CD4-positive, alpha-beta T cell (primary cell): ENCODE results near the gene ABCC11. TPM values are rescaled to one million over a fixed set of nuclear protein-coding genes. Genes with fewer than 3 reads are reported as not detected.

Source experiments
- ATAC-seq: fragments of 200-7000 bp; cut with Tn5 transposase; one replicate; pipeline ENCODE4 v1.10.0; 2022; ENCODE audit warnings: mild to moderate bottlenecking; ENCODE audit not compliant: poor library complexity
- CTCF ChIA-PET: fragments of 350-600 bp; sonication (Branson Sonifier 250); formaldehyde crosslinking; loops from one replicate; lab custom pipeline; 2021; ENCODE audit warnings: antibody characterized with exemption, inconsistent platforms; lab: Charles Lee
- POLR2A ChIA-PET: fragments of 350-600 bp; sonication (Branson Sonifier 250); formaldehyde crosslinking; loops from one replicate; lab custom pipeline; 2021; ENCODE audit warnings: antibody characterized with exemption, inconsistent platforms; lab: Charles Lee
- DNase-seq, 14 experiments: peaks; one replicate each; pipeline ENCODE4 v3.0.0-alpha.2; 2013 to 2020; ENCODE audit warnings: mixed read lengths in 2 of 14
- H3K27ac ChIP-seq, 2 donors: one replicate each; pipeline versions ENCODE4 v1.5.1 to v1.7.0; 2013; ENCODE audit warnings: low read length in 2 of 2, low read depth in 1 of 2, mild to moderate bottlenecking in 1 of 2
- H3K27me3 ChIP-seq, 2 experiments: 1 replicate in 1 of 2; 2 replicates in 1 of 2; pipeline versions ENCODE4 v1.6.1 to v1.7.0; 2013; ENCODE audit warnings: low read length in 2 of 2, control low read depth in 1 of 2, mild to moderate bottlenecking in 1 of 2, moderate library complexity in 1 of 2; ENCODE audit not compliant: insufficient read depth in 2 of 2, control insufficient read depth in 1 of 2
- H3K36me3 ChIP-seq: one replicate; pipeline ENCODE4 v1.6.1; 2013; ENCODE audit warnings: low read length, control low read depth; ENCODE audit not compliant: insufficient read depth
- H3K4me1 ChIP-seq: one replicate; pipeline ENCODE4 v1.6.1; 2013; ENCODE audit warnings: low read length, control low read depth; ENCODE audit not compliant: insufficient read depth
- H3K4me3 ChIP-seq: one replicate; pipeline ENCODE4 v1.5.1; 2013; ENCODE audit warnings: mild to moderate bottlenecking, low read length, moderate library complexity
- H3K9me3 ChIP-seq, 2 experiments: 1 replicate in 1 of 2; 2 replicates in 1 of 2; pipeline versions ENCODE4 v1.6.1 to v1.7.0; 2013; ENCODE audit warnings: low read length in 2 of 2, mild to moderate bottlenecking in 2 of 2, control low read depth in 1 of 2, moderate library complexity in 1 of 2; ENCODE audit not compliant: control insufficient read depth in 1 of 2, insufficient read depth in 1 of 2
- H3K27ac Mint-ChIP-seq: one replicate; pipeline ENCODE4 v1.8.0; 2020; ENCODE audit warnings: mixed read lengths
- H3K27me3 Mint-ChIP-seq: one replicate; pipeline ENCODE4 v1.8.0; 2021; ENCODE audit warnings: mixed read lengths
- H3K36me3 Mint-ChIP-seq: one replicate; pipeline ENCODE4 v1.8.0; 2021; ENCODE audit warnings: low read depth, mixed read lengths
- H3K4me1 Mint-ChIP-seq: one replicate; pipeline ENCODE4 v1.8.0; 2021; ENCODE audit warnings: low read depth, mixed read lengths
- H3K4me3 Mint-ChIP-seq: one replicate; pipeline ENCODE4 v1.8.0; 2020; ENCODE audit warnings: mild to moderate bottlenecking, mixed read lengths
- H3K9me3 Mint-ChIP-seq: one replicate; pipeline ENCODE4 v1.8.0; 2020; ENCODE audit warnings: mixed read lengths
- CTCF ChIP-seq: fragments of 200-600 bp; IDR thresholded peaks from one replicate; pipeline ENCODE4 v1.8.0; 2022; ENCODE audit warnings: antibody characterized with exemption, mild to moderate bottlenecking
- intact Hi-C, 2 experiments: fragments of 100-400 bp; cut with DNase I in 1 of 2; cut with micrococcal nuclease in 1 of 2; formaldehyde crosslinking; loops; one replicate each; pipeline versions ENCODE4 v1.15.1 to v1.9.0; 2023 to 2025; cut with DNase I, micrococcal nuclease
- total RNA-seq, 174 experiments: library from RNA in 2 of 174; stranded (reverse) in 2 of 174; gene quantifications; one replicate each; pipeline ENCODE4 v1.2.3 and lab custom pipeline; 2021 to 2026

The ABCC11 gene
- total RNA-seq, 2 experiments from 2014 or later, result 0.08 TPM; not detected in 1

- Mint-ChIP-seq H3K27ac (no peak overlapping the region), H3K36me3 (no peaks in the 10 kb centered on the region), H3K27me3 (no peaks in the 10 kb centered on the region), H3K4me1 (no peaks in the 10 kb centered on the region), H3K9me3 (no peaks in the 10 kb centered on the region), H3K4me3 (no peak overlapping the region)
- H3K36me3 ChIP-seq, result no peaks in the 10 kb centered on the region
- H3K27me3 ChIP-seq, result no peaks in the 10 kb centered on the region
- CTCF ChIA-PET, result no interaction called here
- H3K9me3 ChIP-seq, result no peaks in the 10 kb centered on the region
- POLR2A ChIA-PET, result no interaction called here
- H3K27ac ChIP-seq, result no peak overlapping the region
- no peak for TF ChIP-seq CTCF
- intact Hi-C loops, result no loop called here
- ATAC-seq, result no peak
- no peak overlapping the region for H3K4me3 ChIP-seq
- no peaks in the 10 kb centered on the region for H3K4me1 ChIP-seq
- no peak for DNase-seq
Measured at GRCh38 chr16:48217708-48218107, 29.6 kb downstream of the ABCC11 start.

- no peak for TF ChIP-seq CTCF
- CTCF ChIA-PET, result no interaction called here
- H3K27me3 ChIP-seq, result no peaks in the 10 kb centered on the region
- H3K4me1 Mint-ChIP-seq, result no peaks in the 10 kb centered on the region
- H3K9me3 Mint-ChIP-seq, result no peaks in the 10 kb centered on the region
- H3K4me1 ChIP-seq, result no peaks in the 10 kb centered on the region
- H3K36me3 ChIP-seq, result no peaks in the 10 kb centered on the region
- ATAC-seq, result no peak
- H3K9me3 ChIP-seq, result no peaks in the 10 kb centered on the region
- H3K27me3 Mint-ChIP-seq, result no peaks in the 10 kb centered on the region
- no peak overlapping the region for H3K4me3 Mint-ChIP-seq
- H3K36me3 Mint-ChIP-seq, result no peaks in the 10 kb centered on the region
- H3K27ac Mint-ChIP-seq, result no peak overlapping the region
- DNase-seq, result no peak
- intact Hi-C loops, result no loop called here
- H3K4me3 ChIP-seq, result no peak overlapping the region
- POLR2A ChIA-PET, result no interaction called here
- H3K27ac ChIP-seq, result no peak overlapping the region
Measured at GRCh38 chr16:48215738-48216137, 31.6 kb downstream of the ABCC11 start.

- no peak for ATAC-seq
- Mint-ChIP-seq H3K36me3 (no peaks in the 10 kb centered on the region), H3K27me3 (no peaks in the 10 kb centered on the region), H3K9me3 (no peaks in the 10 kb centered on the region), H3K4me3 (no peak overlapping the region), H3K4me1 (no peaks in the 10 kb centered on the region), H3K27ac (no peak overlapping the region)
- TF ChIP-seq CTCF, result no peak
- no peaks in the 10 kb centered on the region for H3K9me3 ChIP-seq
- ChIA-PET POLR2A (no interaction called here), CTCF (interaction anchor here (0.6 kb wide), 1 partner anchor 42 kb away, joined by 3 read pairs; no protein-coding TSS in a partner anchor)
- no peak overlapping the region for H3K4me3 ChIP-seq
- H3K27ac ChIP-seq, result no peak overlapping the region
- intact Hi-C loops, result no loop called here
- no peak for DNase-seq
- no peaks in the 10 kb centered on the region for H3K36me3 ChIP-seq
- H3K4me1 ChIP-seq, result no peaks in the 10 kb centered on the region
- H3K27me3 ChIP-seq, result no peaks in the 10 kb centered on the region
Measured at GRCh38 chr16:48212033-48212432, 35.3 kb downstream of the ABCC11 start.
